Measurements from ENCODE around the gene ITFG2. TPM values are rescaled to one million over a fixed set of nuclear protein-coding genes. Genes with fewer than 3 reads are reported as not detected.

The ITFG2 gene
- total and polyA plus RNA-seq, 12 donors, result 10.4 to 30.3 (median 13.3) TPM

DNA sequence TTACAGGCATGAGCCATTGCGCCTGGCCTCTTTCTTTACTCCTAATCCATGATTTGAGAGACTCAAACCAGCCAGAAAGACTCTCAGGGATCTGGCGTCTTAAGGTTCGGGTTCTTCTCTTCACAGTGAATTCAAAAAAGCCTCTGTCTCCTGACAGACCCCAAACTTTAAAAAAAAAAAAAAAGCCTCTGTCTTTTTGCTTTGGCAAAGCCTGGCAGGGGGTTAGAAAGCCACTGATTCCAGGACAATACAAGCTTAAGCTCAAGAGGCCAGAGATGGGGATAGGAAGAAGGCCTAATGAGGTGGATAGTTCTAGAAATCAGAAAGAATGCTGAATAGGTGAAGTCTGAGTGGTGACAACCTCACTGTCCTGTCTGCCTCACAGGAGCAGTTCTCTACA lies 13.6 kb downstream of the ITFG2 start:
- Histone ChIP-seq H3K9me3 (no peaks in the 10 kb centered on the region), H3K36me3 (peaks cover 0 to 100% (median 62%) of the 10 kb centered on the region in 9 donors), H3K4me1 (no peaks in the 10 kb centered on the region), H3K4me3 (no peak overlapping the region), H3K27me3 (no peaks in the 10 kb centered on the region), H3K27ac (no peak overlapping the region)
- DNase-seq (no peak), ATAC-seq (no peak)
- 97% methylated on average over 3 of the region's 3 CpGs for WGBS, 2 donors
- intact Hi-C loops (cut with DNase I), result no loop called here
- TF ChIP-seq, protein P1, sequence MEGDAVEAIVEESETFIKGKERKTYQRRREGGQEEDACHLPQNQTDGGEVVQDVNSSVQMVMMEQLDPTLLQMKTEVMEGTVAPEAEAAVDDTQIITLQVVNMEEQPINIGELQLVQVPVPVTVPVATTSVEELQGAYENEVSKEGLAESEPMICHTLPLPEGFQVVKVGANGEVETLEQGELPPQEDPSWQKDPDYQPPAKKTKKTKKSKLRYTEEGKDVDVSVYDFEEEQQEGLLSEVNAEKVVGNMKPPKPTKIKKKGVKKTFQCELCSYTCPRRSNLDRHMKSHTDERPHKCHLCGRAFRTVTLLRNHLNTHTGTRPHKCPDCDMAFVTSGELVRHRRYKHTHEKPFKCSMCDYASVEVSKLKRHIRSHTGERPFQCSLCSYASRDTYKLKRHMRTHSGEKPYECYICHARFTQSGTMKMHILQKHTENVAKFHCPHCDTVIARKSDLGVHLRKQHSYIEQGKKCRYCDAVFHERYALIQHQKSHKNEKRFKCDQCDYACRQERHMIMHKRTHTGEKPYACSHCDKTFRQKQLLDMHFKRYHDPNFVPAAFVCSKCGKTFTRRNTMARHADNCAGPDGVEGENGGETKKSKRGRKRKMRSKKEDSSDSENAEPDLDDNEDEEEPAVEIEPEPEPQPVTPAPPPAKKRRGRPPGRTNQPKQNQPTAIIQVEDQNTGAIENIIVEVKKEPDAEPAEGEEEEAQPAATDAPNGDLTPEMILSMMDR (IDR thresholded peaks at IDR 0.05), result no peak

DNA sequence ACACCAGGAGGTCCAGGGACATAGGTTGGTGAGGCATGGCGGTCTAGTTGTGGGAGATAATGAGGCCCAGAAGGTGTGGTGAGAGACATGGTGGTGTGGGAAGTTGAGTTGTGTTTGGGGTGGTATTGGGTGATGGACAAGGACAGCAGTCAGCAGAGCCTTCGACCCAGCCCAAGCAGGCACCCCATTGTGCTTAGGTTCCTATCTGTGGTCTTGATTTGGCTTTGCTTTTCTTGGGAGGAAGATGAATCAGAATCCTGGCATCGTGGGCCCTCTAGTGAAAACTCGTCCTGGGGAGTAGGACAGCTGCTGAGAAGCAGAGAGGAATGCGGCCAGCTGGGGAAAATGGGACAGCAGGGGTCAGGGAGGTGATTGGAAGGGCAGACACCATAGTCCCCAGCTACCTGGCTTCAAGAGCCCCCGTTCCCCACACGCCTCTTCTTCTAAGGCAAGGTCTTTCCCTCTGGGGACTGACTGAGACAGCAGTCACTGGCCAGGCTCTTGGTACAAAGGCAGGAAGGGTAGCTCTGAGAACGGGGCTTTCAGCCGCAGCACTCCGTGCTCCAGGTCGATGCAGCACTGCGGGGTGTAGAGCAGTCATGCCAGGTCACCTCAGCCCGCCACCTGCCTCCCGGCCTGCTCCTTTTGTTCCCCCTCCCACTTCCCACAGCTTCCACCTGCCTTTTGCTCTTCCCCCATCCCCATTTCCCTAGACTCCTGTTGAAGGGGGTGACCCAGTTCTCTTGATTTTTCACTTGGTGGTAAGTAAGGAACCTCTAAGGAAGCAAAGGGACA lies 14.4 kb downstream of the ITFG2 start:
- no peaks in the 10 kb centered on the region for H3K27me3 ChIP-seq
- H3K27ac ChIP-seq, result no peak overlapping the region
- peaks cover 0 to 99% (median 60%) of the 10 kb centered on the region in 9 donors for H3K36me3 ChIP-seq
- no peaks in the 10 kb centered on the region for H3K9me3 ChIP-seq
- DNase-seq (no peak), ATAC-seq (no peak)
- no peaks in the 10 kb centered on the region for H3K4me1 ChIP-seq
- TF ChIP-seq, protein P1 (IDR thresholded peaks at IDR 0.05), result no peak
- WGBS, 2 donors, result 87 to 88% methylated on average over 14 of the region's 14 CpGs
- H3K4me3 ChIP-seq, result no peak overlapping the region
- intact Hi-C loops (cut with DNase I), result no loop called here

DNA sequence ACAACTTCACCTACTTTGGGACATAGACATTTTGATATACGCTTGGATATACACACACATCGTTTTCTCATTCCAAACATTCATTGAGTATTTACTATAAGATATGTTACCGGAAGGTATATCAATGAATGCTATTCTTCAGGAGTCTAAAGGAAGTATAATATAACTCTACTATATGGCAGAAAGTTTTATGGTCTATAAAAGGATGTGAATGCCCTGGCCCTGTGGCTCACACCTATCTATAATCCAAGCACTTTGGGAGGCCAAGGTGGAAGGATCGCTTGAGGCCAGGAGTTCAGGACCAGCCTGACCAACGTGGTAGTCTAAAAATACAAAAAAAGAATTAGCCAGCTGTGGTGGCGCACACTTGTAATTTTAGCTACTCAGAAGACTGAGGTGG lies 16.8 kb downstream of the ITFG2 start:
- TF ChIP-seq, protein P1 (IDR thresholded peaks at IDR 0.05), result no peak
- 92 to 95% methylated on average over 6 of the region's 6 CpGs for WGBS, 2 donors
- Histone ChIP-seq H3K4me1 (peaks cover 0 to 14% (median 3%) of the 10 kb centered on the region in 9 donors), H3K4me3 (no peak overlapping the region), H3K36me3 (peaks cover 0 to 83% (median 36%) of the 10 kb centered on the region in 9 donors), H3K27ac (no peak overlapping the region), H3K27me3 (no peaks in the 10 kb centered on the region), H3K9me3 (no peaks in the 10 kb centered on the region)
- intact Hi-C loops (cut with DNase I), result no loop called here
- no peak for ATAC-seq
- DNase-seq, result no peak

DNA sequence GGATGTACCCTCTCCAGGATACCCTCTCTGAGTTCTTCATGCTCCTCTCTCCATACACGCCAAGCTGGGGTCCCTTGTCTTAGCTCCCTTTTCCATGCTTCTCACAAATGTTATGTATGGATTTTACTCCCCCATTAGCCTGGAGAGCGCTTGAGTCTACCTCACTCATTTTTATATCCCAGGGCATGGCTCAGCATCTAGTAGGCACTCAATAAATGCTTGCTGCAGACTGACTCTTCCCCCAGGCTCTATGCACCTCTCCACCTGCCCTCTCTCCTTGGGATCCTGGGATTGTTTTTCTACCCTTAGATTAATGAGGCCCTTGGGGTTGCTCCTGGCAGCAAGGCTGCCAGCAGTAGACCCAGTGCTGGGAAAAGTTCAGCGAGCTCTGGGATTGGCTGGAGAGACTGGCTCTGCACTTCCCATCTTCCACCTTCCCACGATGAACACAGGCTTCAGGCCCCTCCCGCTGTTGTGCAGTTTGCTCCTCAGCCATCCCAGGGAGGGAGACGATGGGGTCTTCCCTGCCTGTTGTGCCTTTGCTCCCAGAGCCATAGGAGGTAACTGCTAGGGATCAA lies 20.2 kb downstream of the ITFG2 start:
- peak overlapping the region in 3 of 10 donors; percentile 8 to 43 (median 37) for H3K27ac ChIP-seq
- TF ChIP-seq, protein P1 (IDR thresholded peaks at IDR 0.05), result no peak
- H3K36me3 ChIP-seq, result peaks cover 0 to 49% (median 4%) of the 10 kb centered on the region in 9 donors
- no peak for ATAC-seq
- H3K4me1 ChIP-seq, result peaks cover 0 to 25% (median 8%) of the 10 kb centered on the region in 9 donors
- H3K27me3 ChIP-seq, result peaks cover 0 to 7% (median 0%) of the 10 kb centered on the region in 7 donors
- no peak for DNase-seq
- H3K4me3 ChIP-seq, result peak overlapping the region in 3 of 10 donors; percentile 40 to 53 (median 42)
- intact Hi-C loops (cut with DNase I), result no loop called here
- H3K9me3 ChIP-seq, result no peaks in the 10 kb centered on the region
- 70 to 72% methylated on average over 6 of the region's 6 CpGs for WGBS, 2 donors

All from heart right ventricle (tissue), 16 donors.